GM12801 (cell line): ENCODE data around the gene SCAND1.

Experiments used
- TF ChIP-seq, protein P1 (sequence below): IDR thresholded peaks from one replicate; pipeline ENCODE4 v1.5.1; 2011; ENCODE audit warnings: control low read depth; ENCODE audit not compliant: insufficient read length; ENCODE audit errors: extremely low read depth

The SCAND1 gene

GRCh38 chr20:35953387-35954199 lies 709 bp downstream of the SCAND1 start:
- TF ChIP-seq, protein P1, sequence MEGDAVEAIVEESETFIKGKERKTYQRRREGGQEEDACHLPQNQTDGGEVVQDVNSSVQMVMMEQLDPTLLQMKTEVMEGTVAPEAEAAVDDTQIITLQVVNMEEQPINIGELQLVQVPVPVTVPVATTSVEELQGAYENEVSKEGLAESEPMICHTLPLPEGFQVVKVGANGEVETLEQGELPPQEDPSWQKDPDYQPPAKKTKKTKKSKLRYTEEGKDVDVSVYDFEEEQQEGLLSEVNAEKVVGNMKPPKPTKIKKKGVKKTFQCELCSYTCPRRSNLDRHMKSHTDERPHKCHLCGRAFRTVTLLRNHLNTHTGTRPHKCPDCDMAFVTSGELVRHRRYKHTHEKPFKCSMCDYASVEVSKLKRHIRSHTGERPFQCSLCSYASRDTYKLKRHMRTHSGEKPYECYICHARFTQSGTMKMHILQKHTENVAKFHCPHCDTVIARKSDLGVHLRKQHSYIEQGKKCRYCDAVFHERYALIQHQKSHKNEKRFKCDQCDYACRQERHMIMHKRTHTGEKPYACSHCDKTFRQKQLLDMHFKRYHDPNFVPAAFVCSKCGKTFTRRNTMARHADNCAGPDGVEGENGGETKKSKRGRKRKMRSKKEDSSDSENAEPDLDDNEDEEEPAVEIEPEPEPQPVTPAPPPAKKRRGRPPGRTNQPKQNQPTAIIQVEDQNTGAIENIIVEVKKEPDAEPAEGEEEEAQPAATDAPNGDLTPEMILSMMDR: no peak

GRCh38 chr20:35952480-35953386 lies 1.6 kb downstream of the SCAND1 start:
- TF ChIP-seq, protein P1: no peak

- TF ChIP-seq, protein P1: no peak
Observed at GRCh38 chr20:35950093-35950492, 4.2 kb downstream of the SCAND1 start.

DNA sequence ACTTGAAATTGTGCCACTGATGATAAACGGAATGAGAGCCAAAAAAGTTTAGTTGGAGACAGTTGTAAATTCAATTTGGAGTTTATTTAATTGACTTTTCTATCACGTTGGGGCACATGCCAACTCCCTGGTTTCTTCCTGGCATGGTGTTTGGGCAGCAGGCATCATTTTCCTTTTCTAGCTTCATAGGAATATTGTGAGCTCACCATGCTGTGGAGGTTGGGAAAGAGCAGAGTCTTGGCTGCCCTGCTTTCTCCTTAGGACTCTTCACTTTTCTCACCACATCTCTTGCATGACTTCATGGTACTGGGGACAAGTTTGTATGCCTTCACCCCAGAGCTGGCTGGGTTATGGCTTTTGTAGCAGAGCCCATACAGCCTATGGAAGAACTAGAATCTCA lies 6.4 kb downstream of the SCAND1 start:
- TF ChIP-seq, protein P1: no peak

GRCh38 chr20:35947489-35947888 lies 6.8 kb downstream of the SCAND1 start:
- TF ChIP-seq, protein P1: no peak

DNA sequence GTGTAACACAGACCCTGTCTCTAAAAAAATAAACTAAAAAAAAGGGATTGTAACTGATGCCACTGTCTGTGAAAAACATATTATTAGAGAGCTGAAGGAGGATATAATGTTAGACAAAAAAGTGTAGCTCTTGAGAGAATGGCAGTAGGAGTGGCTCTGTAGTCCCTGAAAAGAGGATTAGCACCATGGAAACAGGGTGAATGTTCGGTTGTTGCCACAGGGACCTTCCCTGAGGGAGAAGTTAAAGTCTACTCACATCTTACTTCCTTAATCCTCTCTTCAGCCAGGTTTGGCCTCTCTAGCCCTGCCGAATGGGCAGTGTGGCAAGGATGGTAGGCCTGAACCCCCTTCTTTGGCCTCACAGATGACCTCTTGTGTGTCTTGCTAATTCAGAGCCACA lies 12.1 kb downstream of the SCAND1 start:
- TF ChIP-seq, protein P1: no peak

GRCh38 chr20:35941620-35942019 lies 12.7 kb downstream of the SCAND1 start:
- TF ChIP-seq, protein P1: no peak
